KG1 (cell line): Measurements from ENCODE around the gene PTPN11.
"Not testable (repeated sequence)": the region's sequence is repeated elsewhere in the genome, so short reads cannot be mapped to it uniquely, and the experiment has no call there.

Experiments
- DNase-seq: peaks from one replicate; lab custom pipeline; 2025; lab: John Stamatoyannopoulos, UW

PTPN11 gene

GRCh38 chr12:112448165-112448564 lies 29.4 kb downstream of the PTPN11 start:
- DNase-seq = not testable (repeated sequence)

GRCh38 chr12:112450725-112451124 lies 32.0 kb downstream of the PTPN11 start:
- DNase-seq = no peak

- DNase-seq = no peak
Observed at GRCh38 chr12:112456029-112456428, 37.3 kb downstream of the PTPN11 start.

GRCh38 chr12:112457142-112457541 lies 38.4 kb downstream of the PTPN11 start:
- not testable (repeated sequence) for DNase-seq

- DNase-seq = no peak
Observed at GRCh38 chr12:112458330-112458729, 39.6 kb downstream of the PTPN11 start.

- no peak for DNase-seq
Observed at GRCh38 chr12:112458751-112459150, 40.0 kb downstream of the PTPN11 start.

- DNase-seq = peak; percentile 12
Observed at GRCh38 chr12:112463478-112463877, 44.7 kb downstream of the PTPN11 start.

GRCh38 chr12:112464605-112465004 lies 45.9 kb downstream of the PTPN11 start:
- DNase-seq = no peak

GRCh38 chr12:112466011-112466422 lies 47.3 kb downstream of the PTPN11 start:
- no peak for DNase-seq

GRCh38 chr12:112466835-112467234 lies 48.1 kb downstream of the PTPN11 start:
- DNase-seq = no peak

GRCh38 chr12:112468046-112468445 lies 49.3 kb downstream of the PTPN11 start:
- DNase-seq = no peak

- no peak for DNase-seq
Observed at GRCh38 chr12:112473056-112473455, 54.3 kb downstream of the PTPN11 start.

- no peak for DNase-seq
Observed at GRCh38 chr12:112479413-112479812, 60.7 kb downstream of the PTPN11 start.

GRCh38 chr12:112480931-112481330 lies 62.2 kb downstream of the PTPN11 start:
- DNase-seq = no peak

- no peak for DNase-seq
Observed at GRCh38 chr12:112482733-112483132, 64.0 kb downstream of the PTPN11 start.

GRCh38 chr12:112486361-112486760 lies 67.6 kb downstream of the PTPN11 start:
- no peak for DNase-seq

GRCh38 chr12:112488257-112488876 lies 69.6 kb downstream of the PTPN11 start:
- DNase-seq = no peak

GRCh38 chr12:112489456-112489855 lies 70.7 kb downstream of the PTPN11 start:
- no peak for DNase-seq

GRCh38 chr12:112496496-112496895 lies 77.7 kb downstream of the PTPN11 start:
- DNase-seq = no peak

GRCh38 chr12:112498580-112498979 lies 79.8 kb downstream of the PTPN11 start:
- DNase-seq = no peak

GRCh38 chr12:112503512-112503911 lies 84.8 kb downstream of the PTPN11 start:
- DNase-seq = no peak

- no peak for DNase-seq
Observed at GRCh38 chr12:112506513-112507166, 87.9 kb downstream of the PTPN11 start.

- DNase-seq = no peak
Observed at GRCh38 chr12:112513471-112513870, 94.7 kb downstream of the PTPN11 start.

- DNase-seq = no peak
Observed at GRCh38 chr12:112514456-112514855, 95.7 kb downstream of the PTPN11 start.
